ENCODE results near the gene MUTYH.

- TF ChIP-seq, protein P1, sequence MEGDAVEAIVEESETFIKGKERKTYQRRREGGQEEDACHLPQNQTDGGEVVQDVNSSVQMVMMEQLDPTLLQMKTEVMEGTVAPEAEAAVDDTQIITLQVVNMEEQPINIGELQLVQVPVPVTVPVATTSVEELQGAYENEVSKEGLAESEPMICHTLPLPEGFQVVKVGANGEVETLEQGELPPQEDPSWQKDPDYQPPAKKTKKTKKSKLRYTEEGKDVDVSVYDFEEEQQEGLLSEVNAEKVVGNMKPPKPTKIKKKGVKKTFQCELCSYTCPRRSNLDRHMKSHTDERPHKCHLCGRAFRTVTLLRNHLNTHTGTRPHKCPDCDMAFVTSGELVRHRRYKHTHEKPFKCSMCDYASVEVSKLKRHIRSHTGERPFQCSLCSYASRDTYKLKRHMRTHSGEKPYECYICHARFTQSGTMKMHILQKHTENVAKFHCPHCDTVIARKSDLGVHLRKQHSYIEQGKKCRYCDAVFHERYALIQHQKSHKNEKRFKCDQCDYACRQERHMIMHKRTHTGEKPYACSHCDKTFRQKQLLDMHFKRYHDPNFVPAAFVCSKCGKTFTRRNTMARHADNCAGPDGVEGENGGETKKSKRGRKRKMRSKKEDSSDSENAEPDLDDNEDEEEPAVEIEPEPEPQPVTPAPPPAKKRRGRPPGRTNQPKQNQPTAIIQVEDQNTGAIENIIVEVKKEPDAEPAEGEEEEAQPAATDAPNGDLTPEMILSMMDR (IDR thresholded peaks at IDR 0.05), result no peak
- TF ChIP-seq POLR2A (IDR thresholded peaks at IDR 0.05) (no peak), POLR2AphosphoS5 (IDR thresholded peaks at IDR 0.05) (no peak)
These were observed 30.3 kb upstream of the MUTYH start for GRCh38 chr1:45370575-45370974.

All from upper lobe of left lung (tissue), 4 donors.